Hematopoietic multipotent progenitor cell treated with erythropoietin and hydrocortisone succinate and interleukin-3 and kit ligand, for 17 days (in vitro differentiated cells): ENCODE data around the gene POLE.

Source experiments
- DNase-seq: peaks from one replicate; pipeline ENCODE4 v3.0.0-alpha.2; 2015; ENCODE audit warnings: low spot score

Gene POLE

DNA sequence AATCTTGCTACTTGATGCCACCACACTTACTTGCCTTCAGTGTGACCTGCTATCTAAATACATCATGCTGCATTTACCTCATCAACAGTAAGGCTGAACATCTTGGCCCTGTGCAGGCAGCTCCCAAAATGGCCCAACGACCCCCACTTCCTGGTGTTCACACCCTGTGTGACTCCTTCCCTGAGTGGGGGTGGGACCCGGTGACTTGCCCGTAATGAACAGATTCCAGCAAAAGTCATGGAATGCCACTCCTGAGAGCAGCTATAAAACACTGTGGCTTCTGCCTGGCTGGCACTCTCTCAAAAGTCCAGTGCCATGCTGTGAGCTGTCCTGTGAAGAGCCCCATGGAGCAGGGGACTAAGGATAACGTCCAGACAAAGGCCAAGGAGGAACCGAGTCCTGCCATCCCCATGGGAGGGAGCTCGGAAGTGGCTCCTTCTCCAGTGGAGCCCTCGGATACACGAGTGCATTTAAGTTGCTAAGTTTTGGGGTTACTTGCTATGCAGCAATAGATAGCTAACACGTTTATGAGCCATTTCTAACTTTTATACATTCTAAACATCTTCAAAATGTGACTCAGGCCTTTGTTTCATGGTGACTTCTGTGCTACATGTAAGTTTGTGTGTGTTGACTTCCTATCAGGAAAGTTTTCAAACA, 35.6 kb downstream of the POLE start:
- no peak for DNase-seq

DNA sequence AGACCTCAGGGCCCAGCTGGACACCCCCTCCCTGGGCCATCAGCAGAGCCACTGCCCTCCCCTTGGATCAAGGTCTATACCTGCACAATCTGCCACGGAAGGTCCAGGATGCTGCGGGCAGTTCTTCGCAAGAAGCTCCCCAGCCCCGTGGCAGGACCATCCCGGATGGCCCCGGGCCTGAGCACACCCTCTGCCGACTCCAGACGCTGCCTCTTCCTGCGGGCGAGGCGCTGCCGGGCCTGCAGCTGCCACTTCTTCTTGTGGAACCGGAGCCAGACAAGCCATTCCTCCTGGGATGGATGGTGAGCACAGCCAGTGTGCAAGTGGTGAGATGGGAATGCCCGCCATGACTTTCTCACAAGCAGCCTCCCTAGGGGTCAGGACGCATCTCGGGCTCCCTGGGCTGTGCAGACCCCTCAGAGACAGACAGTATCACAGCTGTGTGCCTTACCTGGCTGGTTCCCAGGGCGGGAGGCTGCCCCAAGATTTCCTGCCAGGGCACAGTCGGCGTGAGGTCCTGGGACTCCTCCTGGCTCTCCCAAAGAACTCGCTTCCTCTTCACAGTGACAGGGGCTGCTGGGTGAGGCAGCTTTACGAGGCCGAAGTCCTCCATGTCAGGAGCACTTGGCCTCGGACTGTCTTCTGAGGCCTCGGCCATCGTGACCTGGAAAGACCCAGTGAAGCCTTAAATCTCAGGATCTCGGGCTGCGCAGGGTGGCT, 37.8 kb downstream of the POLE start:
- DNase-seq = no peak

DNA sequence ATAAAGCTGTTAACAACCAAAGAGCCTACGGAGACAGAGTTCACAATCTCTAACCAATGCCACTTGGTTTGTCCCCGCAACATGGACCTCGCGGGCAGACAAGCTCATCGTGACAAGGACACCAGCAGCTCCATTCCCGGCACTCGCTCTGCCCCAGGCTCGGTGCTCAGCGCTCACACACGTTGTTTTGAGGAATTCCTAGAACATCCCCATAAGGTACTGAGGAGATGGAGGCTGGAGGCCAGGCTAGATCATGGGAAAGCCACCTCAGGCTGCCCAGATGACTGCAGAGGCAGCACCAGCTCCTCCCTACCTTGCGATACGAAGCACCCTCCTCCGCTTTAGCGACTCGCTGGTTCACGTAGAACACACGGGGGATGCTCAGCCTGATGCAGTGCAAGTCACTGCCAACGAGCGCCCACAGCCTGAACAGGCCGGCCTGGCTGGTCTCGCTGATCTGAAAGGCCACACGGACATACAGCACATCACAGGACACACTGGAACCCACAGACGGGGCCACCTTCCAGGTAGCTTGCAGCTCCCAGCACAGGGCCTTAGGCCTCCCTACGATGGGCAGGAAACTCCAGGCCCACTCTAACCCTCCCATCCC, 38.4 kb downstream of the POLE start:
- DNase-seq = no peak

DNA sequence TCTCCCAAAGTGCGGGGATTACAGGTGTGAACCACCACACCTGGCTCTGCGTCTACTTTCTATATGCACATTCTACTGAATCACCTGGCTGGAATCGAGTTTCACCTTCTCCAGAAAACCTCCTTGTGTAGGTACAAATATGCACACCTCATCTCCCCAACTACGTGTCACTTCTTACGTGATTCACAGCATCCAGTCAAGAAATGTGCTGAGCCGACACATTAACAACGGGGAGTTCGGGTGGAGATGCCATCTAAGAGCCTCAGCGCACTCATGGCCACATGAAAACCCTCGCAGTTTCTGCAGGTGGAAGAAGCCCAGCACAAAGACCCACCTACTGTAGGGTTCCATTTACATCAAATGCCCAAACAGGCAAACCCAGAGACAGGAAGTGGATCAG, 39.3 kb downstream of the POLE start:
- DNase-seq = no peak

DNA sequence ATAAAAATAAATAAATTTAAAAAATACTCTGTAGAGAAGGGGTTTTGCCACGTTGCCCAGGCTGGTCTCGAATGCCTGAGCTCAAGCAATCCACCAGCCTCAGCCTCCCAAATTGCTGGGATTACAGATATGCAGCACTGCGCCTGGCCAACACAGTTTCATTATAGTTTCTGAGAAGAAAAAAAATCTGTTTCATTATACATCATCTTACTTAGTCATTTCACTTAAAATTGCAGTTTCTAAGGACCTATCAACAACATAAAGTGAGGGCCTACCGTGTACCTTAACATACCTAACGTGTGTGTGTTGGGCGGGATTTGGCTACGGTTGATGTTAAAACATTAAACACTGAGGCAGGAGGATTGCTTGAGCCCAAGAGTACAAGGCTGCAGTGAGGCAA, 40.3 kb downstream of the POLE start:
- DNase-seq = no peak

DNA sequence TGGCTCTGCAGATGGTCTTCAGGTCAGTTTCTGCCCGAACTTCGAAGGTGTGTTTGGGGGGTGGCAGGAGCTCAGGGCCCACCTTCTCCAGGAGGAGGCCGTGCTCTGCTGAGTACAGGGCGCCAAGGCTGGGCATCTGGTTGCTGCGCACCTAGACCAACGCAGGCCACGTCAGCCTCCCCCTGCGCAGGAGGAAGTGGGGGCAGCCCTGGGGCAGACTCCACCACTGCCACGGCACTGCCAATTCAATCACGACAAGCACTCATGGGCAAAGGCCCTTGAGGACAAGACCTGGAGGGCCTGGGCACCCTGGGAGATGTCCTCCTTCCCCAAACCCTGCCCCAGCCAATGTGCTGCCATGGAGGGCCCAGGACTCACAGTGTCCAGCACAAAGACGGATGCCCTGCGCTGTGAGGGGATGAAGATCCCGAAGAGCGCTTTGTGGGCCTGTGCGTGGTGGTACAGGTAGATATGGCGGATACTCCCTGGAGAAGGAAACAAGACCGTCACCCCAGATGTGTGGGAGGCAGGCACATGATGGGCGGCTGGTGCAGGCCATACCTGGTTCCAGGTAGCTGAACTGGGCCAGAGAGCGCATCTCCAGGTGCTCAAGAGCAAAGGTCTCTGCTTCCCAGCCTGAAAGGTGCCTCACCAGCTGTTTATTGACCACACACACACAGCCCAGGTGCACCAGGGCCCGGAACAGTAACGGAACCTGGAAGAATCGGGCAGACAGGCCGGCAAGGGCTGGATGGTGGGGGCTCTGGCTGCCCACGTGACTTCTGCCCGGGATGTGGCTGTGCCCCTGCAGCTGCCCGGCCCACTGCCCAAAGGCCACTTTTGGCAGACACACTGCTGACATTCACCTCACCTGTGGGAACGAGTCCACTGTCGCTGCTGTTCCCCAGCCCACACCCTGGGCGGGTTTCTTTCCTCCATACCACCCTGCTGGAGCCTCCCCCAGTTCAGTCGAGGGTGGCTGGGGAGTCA, 44.0 kb downstream of the POLE start:
- no peak for DNase-seq

DNA sequence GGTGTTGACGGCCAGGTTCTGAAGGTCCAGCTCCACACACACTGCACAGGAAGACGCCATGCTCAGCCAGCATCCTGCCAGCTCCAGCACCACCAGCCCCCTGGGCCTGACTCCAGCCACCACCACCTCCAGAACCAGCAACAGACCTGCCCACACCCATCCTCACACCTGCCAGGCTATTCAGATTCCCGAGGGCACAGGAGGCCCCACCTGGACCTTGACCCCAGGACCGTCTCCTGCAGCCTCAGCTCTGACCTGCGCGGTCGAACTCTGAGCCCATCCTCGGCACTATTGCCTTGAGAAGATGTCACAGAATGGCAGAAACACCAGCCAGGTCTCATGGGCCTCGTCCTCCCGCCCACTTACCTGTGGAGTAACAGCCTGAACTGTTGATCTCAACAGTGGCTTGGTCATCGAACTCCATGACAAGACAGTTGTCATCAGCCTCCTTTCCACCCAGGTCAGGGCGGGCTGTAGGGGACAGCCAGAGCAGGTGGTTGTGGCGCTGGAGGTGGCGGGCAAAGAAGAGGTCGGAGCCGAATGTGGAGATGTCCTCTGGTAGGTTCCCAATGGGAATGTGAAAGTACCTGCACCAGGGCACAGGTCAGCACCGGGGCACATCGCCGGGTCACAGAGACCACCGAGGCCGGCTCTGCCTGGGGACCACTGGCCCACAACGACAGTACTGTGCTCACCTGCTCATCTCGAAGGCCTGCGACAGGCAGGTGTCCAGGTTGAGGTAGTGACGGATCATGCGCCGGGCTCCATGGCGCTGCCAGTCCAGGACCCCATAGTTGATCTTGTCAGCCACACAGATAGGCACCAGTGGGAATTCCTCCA, 45.1 kb downstream of the POLE start:
- DNase-seq = no peak

DNA sequence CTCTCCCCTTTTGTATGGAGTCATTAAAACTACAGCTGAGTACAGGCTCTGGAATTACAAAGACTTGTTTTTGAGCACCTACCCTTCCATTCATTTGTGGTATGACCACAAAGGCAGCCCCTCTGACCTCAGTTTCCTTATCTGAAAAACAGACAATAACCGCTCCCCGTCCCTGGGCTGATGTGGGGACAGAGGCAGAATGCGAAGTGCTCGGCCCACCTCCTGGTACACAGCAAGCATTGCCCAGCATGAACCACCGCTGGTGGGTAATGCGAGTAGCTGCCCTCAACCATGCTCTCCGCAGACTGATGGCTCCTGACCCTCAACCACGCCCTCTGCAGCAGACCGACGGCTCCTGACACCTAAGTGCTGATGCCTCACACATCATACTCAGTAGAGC, 46.2 kb downstream of the POLE start:
- DNase-seq = no peak

DNA sequence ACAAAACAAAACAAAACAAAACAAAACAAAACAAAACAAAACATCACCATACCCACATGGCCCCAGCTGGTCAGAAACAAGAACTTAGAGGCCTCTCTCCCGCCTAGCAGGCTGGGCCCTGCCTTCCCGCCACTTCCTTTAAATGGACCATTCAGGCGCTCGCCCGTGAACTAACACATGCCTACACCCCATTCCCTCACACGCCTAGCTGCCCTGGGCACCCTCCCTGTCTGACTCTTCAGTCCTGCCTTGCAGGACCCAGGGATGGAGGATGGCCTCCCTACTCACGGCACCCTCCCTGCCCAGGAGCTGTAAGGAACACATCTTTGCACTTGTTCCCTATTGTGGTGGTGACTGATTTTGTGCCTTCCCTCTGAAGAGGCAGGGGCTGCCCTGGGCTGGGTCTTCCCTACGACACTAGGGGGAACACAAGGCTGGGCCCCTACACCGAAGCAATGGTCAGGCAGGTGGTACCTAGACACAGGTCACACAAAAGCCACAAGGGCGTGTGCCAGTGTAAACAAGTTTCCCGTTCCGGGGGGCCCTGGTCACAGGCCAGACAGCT, 47.1 kb downstream of the POLE start:
- no peak for DNase-seq

DNA sequence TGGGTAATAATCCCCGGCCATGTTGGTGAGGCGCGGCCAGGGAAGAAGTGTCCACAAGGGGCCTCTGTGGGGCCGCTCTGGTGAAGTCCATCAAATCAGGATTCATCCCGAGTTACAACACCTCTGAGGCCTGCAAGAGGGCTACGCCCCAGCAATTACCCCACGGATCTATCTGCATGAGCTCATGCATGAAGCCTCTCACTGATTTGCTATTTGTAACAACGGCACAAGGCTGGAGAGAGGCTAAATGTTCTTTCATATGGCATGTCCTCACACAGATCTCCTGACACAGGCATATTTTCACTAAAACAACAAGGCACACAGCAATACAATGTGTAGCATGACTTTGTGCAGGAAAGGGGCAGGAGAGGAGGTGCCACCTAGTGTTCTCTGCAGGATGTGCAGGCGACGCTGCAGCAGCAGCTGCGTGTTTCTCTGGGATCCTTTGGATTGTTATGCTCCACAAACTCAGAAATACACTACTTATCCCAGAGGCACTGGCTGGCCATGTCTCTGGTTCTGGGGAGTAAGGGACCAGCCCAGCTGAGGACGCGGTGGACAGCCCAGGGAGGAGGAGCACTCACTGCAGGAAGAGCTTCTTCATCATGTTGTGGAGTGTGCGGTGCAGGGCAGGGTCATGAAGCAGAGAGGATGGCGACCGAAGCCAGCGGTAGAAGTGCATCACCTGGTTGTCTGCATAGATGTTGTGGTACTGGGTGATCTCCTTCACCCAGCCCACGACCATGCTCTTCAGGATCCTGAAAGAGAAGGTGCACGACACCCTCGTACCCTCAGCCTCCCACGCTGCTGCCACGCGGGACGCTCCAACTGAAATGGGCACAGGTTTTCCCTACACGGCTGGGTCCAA, 48.4 kb downstream of the POLE start:
- DNase-seq = no peak

DNA sequence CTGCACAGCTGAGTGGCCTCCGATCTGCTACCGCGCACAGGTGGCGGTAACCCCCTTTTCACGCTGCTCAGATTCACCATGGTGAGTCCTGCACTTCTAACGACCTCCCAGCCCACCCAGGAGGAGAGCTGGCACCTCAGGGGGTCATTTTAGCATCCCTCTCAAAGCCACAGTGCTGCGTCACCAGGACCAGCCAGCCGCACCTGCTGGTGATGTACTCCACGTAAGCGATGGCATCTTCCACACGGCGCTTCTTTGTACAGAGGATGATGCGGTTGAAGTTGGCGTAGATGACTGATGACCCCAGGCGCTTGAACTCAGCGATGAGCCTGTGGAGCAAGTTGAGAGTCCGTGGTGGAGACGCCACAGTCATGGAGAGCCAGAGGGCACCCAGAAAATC, 49.3 kb downstream of the POLE start:
- no peak for DNase-seq

DNA sequence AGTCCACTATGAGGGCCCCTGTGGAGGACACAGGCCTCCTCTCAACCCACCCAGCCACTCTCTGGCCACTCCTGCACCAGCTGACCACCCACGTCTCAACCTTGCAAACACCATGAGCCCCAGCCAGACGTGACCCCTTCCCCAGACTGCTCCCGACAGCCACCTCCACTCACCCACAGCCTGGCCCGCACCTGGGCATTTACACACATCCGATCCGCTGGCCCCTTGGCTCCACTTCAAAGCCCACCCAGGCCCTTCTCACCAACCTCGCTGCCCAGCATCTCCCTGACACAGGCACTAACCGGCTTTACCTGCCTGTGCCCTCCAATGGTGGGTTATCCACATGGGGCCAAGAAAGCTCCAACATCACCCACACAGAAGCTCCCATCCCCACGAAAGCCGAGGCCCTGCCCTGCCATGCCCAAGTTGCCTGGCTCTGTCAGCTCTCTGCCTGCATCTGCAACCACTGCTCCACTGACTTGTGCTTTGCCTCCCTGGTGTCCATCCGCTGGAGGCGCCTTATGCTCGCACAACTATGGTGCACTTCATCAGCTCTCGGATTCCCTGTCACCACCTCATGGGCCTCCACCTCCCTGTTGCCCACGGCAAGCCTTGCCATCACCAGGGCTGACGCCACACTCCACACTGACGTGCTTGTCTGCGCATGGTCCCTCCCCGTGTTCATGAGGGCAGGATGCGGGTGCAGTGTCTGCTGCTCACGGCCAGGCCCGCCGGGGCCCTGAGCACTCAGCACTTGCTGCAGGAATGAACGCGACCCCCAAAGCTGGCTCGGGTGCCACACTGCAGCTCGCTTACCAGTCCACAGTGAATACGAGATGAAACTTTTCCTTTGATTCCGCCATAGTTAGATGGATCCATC, 51.8 kb downstream of the POLE start:
- no peak for DNase-seq

DNA sequence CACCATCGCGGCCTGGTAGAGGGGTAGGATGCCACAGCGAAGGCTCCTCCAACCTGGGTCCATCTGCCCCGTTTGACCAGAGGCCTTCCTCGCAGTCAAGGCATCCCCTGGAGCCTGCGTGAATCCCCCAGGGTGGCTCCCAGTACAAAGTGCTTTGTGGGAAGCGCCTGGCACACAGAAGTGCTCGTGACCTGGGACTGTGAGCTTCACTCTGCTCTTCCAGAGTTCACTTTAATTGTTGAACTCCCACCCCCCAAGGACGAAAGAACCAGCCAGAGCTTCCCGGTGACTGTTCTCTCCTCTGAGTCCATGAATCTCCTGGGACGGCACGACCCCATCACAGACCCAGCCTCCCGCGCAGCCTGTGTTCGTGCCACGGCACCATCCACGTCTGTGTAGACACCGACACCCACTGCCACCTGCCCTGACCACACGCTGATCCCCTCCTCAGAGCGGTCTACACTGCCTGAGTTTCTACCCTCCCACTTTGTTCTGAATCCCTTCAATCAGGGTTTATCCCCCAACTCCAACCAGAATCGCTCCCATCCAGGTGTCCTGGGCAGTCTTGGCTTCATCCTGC, 52.6 kb downstream of the POLE start:
- DNase-seq = no peak

DNA sequence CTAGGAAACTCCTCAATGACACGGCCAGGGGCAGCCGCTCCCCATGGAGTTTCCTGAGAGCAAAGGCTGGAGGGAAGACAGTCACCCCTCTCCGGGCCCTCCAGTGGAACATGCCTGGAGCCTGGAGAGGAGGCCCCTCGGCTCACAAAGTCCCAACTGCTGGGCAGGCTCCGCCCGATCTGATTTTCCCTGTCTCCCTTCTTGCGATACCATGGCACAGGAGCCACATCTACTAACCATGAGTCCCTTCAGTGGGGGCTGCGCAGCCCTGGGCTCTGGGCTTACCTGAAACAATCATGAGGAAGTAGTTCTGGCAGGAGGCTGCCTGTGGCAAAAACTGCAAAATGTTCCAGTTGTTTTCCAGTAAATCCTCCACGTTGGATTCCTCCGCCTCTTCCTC, 53.2 kb downstream of the POLE start:
- DNase-seq = no peak

DNA sequence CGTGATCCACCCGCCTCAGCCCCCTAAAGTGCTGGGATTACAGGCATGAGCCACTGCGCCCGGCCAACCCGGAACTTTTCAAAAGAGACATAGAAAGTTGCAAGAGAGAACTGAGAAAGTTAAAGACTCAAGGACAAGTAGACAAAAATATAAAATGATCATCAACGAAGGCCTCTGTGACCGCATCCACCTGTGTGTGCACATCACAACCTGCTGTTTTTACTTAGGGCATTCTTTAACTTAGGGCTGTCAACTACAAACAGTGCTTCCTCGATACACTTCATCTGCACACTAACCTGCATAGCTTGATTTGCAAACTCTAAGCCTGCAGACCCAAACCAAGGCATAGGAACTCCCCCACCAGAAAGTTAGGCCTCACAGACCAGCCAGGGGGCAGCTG, 53.7 kb downstream of the POLE start:
- DNase-seq = no peak

DNA sequence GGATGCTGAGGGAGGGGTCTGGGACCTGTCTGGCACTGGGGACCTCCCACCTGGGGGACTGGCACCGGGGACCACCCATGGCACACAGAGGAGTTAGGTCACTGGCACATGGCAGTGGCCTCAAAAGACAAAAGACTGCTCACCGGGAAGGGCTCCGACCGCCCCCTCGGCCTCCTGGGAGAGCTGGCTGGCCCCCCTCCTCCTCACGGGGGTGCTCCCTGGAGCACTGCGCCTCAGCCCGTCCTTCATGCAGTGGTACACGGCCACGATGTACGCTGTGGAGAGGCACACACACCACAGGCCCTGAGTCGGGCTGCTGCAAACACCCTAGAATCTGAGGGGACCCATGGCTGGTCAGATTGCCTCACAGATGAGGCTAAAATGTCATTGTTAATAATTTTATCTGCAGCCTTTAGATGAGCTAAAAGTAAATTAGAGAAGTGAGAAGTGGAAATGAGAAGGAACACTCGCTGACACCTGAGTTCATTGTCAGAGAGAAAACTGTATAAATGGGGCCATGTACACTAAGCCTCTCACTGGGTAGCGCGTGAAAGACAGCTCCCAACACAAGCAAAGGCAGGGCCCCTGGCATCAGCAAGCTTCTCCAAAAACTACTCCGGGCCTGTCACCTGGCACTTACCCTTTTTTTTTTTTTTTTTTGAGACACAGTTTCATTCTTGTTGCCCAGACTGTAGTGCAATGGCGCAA, 54.5 kb downstream of the POLE start:
- DNase-seq = no peak

DNA sequence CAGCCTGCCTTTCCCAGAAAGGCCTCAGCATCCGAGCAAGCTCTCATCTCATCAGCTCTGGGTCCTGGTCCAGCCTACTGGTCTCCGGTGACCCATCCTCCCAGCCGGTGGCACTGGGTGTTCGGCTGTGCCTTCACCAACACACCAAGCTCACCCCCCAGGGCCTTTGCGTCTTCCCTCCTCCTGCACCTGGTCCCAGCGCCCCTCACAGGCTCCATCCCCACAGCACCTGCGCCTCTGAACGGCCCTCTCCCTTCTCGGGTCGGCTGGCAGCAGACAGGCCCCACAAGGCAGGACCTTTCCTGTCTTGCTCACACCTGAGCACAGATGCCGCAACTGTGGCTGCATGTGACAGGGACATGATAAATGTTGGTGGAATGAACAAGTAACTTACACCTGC, 55.5 kb downstream of the POLE start:
- no peak for DNase-seq

DNA sequence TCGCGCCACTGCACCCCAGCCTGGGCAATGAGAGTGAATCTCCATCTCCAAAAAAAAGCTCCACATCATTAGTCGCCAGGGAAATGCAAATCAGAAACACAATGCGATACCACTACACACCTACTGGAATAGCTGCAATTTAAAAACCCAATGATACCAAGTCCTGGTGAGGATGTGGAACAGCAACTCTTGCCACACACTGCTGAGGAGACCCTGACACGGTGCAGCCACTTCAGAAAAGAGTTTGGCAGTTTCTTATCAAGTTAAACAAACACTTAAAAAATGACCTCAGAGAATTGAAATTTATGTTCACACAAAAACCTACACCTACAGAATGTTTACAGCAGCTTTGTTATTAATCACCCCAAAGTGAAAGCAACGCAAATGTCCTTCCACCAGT, 56.5 kb downstream of the POLE start:
- no peak for DNase-seq
